OCI-LY1 (cell line): Measurements from ENCODE around the gene CDPF1.

Experiments
- EZH2 ChIP-seq: fragments of 200-600 bp; sonication (generic), shearing (Covaris generic); IDR thresholded peaks from 2 replicates; pipeline ENCODE4 v1.8.0; 2017; ENCODE audit warnings: borderline replicate concordance, mixed run types, mild to moderate bottlenecking, antibody characterized with exemption, low read length, moderate library complexity, mixed read lengths
- TF ChIP-seq, protein P1 (sequence below): fragments of 200-600 bp; sonication (generic), shearing (Covaris generic); IDR thresholded peaks from 2 replicates; pipeline ENCODE4 v1.5.1; 2017; ENCODE audit warnings: mild to moderate bottlenecking, antibody characterized with exemption, low read length, moderate library complexity, mixed read lengths

DNA sequence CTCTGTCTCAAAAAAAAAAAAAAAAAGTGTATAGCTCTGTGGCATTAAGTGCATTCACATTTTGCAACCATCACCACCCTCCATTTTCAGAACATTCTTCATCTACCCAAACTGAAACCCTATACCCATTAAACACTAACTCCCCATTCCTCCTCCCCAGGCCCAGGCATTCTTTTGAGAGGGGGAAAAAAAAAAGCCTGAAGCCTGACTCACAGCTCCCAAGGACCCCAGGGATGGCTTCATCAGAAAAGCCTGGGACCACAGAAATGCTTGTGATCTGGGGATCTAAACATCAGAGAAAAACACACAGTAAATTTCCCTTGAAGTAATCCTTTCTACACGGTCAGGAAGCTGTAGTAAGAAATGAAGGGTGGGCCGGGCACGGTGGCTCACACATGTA lies 35.9 kb upstream of the CDPF1 start:
- TF ChIP-seq, protein P1, sequence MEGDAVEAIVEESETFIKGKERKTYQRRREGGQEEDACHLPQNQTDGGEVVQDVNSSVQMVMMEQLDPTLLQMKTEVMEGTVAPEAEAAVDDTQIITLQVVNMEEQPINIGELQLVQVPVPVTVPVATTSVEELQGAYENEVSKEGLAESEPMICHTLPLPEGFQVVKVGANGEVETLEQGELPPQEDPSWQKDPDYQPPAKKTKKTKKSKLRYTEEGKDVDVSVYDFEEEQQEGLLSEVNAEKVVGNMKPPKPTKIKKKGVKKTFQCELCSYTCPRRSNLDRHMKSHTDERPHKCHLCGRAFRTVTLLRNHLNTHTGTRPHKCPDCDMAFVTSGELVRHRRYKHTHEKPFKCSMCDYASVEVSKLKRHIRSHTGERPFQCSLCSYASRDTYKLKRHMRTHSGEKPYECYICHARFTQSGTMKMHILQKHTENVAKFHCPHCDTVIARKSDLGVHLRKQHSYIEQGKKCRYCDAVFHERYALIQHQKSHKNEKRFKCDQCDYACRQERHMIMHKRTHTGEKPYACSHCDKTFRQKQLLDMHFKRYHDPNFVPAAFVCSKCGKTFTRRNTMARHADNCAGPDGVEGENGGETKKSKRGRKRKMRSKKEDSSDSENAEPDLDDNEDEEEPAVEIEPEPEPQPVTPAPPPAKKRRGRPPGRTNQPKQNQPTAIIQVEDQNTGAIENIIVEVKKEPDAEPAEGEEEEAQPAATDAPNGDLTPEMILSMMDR: no peak
- no peak for TF ChIP-seq EZH2
